GM21576 (cell line): Measurements from ENCODE around the gene KCNQ4.

Experiments
- ATAC-seq: cut with Tn5 transposase; IDR thresholded peaks from one replicate; pipeline ENCODE4 v1.9.1; 2021; ENCODE audit warnings: mild to moderate bottlenecking, moderate library complexity; ENCODE audit not compliant: unreplicated experiment

KCNQ4 gene

DNA sequence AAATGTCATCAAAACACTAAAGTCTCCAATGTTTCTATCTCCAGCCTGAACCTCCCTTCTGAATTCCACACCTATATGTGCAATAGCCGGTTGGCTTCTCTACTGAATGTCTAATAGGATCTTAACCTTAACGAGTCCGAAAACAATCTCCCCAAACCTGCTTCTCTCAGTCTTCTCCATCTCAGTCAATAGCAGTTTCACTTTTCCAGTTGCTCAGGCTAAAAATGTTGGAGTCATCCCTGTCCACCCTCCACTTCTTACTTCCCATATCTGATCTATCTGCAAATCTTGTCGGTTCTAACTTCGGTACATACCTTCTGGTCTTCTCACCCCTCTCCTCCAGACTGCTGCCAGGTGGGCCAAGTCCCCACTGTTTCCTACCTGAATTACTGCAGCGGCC, 104.1 kb downstream of the KCNQ4 start:
- ATAC-seq: no peak
